ENCODE results near the gene EEF1E1. TPM values are rescaled to one million over a fixed set of nuclear protein-coding genes. Genes with fewer than 3 reads are reported as not detected.

EEF1E1 gene
- polyA plus RNA-seq, 3 donors, result 14.6 to 42.2 (median 26.2) TPM

DNA sequence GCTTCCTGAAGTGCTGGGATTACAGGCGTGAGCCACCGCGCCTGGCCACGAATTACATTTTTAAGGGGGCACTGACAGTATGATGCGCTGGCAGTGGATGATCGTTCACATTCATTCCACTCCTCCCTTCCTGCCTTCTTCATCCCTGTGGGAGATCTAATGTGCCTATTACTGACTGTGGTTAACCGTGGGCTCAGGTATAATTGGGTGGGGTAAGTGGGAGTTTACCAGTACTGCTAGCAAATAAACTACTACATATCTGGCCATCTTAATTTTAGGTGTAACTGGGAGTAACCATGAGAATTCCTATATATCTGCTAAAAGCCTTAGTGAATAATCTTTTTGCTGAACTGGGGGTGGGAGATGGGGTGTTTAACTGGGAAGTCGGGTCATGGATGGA lies 31.6 kb downstream of the EEF1E1 start:
- H3K4me3 Mint-ChIP-seq, result no peak overlapping the region
- H3K9ac ChIP-seq (ENCODE audit: insufficient read depth, low read length, poor library complexity, severe bottlenecking), result no peak overlapping the region
- H2AFZ ChIP-seq (ENCODE audit: insufficient read depth, low read depth, low read length, poor library complexity, severe bottlenecking), result no peak overlapping the region
- no peaks in the 10 kb centered on the region for H3K36me3 ChIP-seq (replicated peaks in 1 of 2; ENCODE audit: control insufficient read depth in 1 of 2, insufficient read depth in 2 of 2, low read length in 2 of 2)
- 98% methylated on average over 4 of the region's 8 CpGs for WGBS (ENCODE audit: insufficient coverage)
- no peaks in the 10 kb centered on the region for H3K9me3 ChIP-seq (replicated peaks in 1 of 2; ENCODE audit: control insufficient read depth in 1 of 2, insufficient read depth in 1 of 2, low read length in 2 of 2)
- TF ChIP-seq, protein P1, sequence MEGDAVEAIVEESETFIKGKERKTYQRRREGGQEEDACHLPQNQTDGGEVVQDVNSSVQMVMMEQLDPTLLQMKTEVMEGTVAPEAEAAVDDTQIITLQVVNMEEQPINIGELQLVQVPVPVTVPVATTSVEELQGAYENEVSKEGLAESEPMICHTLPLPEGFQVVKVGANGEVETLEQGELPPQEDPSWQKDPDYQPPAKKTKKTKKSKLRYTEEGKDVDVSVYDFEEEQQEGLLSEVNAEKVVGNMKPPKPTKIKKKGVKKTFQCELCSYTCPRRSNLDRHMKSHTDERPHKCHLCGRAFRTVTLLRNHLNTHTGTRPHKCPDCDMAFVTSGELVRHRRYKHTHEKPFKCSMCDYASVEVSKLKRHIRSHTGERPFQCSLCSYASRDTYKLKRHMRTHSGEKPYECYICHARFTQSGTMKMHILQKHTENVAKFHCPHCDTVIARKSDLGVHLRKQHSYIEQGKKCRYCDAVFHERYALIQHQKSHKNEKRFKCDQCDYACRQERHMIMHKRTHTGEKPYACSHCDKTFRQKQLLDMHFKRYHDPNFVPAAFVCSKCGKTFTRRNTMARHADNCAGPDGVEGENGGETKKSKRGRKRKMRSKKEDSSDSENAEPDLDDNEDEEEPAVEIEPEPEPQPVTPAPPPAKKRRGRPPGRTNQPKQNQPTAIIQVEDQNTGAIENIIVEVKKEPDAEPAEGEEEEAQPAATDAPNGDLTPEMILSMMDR (IDR thresholded peaks at IDR 0.05), result no peak
- peaks cover 16% of the 10 kb centered on the region in 2 donors for H3K4me1 ChIP-seq (ENCODE audit: control insufficient read depth in 1 of 2, insufficient read depth in 2 of 2, low read length in 2 of 2)
- peaks cover 21% of the 10 kb centered on the region for H3K4me1 Mint-ChIP-seq
- no peaks in the 10 kb centered on the region for H3K9me3 Mint-ChIP-seq
- H3K36me3 Mint-ChIP-seq, result no peaks in the 10 kb centered on the region
- no peaks in the 10 kb centered on the region for H3K27me3 Mint-ChIP-seq (ENCODE audit: low read depth in 3 of 3)
- no peak for DNase-seq
- H3K27me3 ChIP-seq (ENCODE audit: control insufficient read depth in 2 of 2, insufficient read depth in 2 of 2, low read length in 2 of 2), result no peaks in the 10 kb centered on the region
- H3K4me3 ChIP-seq (replicated peaks in 1 of 3; ENCODE audit: low read depth in 2 of 3, low read length in 3 of 3), result no peak overlapping the region
- no peaks in the 10 kb centered on the region for H3K79me2 ChIP-seq (ENCODE audit: insufficient read depth, low read length)
- H4K20me1 ChIP-seq (ENCODE audit: insufficient read depth, low read length), result no peaks in the 10 kb centered on the region
- no peak overlapping the region for H3K4me2 ChIP-seq (replicated peaks; ENCODE audit: extremely low read depth, low read length, poor library complexity, severe bottlenecking)
- intact Hi-C loops (cut with micrococcal nuclease), result no loop called here
- no peak overlapping the region for H3K27ac Mint-ChIP-seq
- H3K27ac ChIP-seq (ENCODE audit: low read depth in 1 of 2, low read length in 2 of 2), result no peak overlapping the region

DNA sequence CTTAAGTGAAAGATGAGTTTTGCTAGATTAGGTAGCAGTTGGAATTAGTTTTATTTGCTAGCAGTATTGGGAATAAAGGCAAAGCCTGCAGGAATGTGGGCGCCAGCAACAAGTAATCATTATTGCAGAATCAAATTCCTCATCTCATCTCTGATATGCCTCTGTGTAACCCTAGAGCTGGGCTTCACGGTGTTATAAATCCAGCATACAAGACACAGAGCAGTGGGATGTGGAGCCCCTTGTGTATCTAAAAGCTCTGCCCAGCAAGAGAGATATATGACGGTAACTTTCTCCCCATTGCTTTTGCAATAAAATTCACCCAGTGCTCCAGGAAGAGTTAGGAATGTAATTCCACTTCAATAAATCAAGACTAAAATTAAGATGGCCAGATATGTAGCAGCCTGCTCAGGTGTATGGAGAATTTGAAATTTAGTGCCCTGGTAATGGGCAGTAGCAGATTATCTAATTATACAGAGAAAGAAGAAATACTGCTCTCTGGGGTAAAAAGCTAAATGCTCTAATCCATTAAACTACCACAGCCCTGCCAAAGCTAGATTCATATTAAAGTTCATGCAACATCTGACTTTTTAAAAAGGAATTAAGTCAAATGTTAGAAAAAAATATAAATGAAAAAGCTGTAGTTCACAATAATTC lies 32.6 kb downstream of the EEF1E1 start:
- WGBS (ENCODE audit: insufficient coverage), result no CpG with 5 or more reads among the region's 3 CpGs
- H3K79me2 ChIP-seq (ENCODE audit: insufficient read depth, low read length), result no peaks in the 10 kb centered on the region
- intact Hi-C loops (cut with micrococcal nuclease), result loop anchor here in 1 of 2 donors (10.0 kb wide), 1 partner anchor 365 kb away; the partner anchor contains the start of gene SLC35B3
- H3K4me3 ChIP-seq (replicated peaks in 1 of 3; ENCODE audit: low read depth in 2 of 3, low read length in 3 of 3), result no peak overlapping the region
- H3K27me3 ChIP-seq (ENCODE audit: control insufficient read depth in 2 of 2, insufficient read depth in 2 of 2, low read length in 2 of 2), result no peaks in the 10 kb centered on the region
- H3K9me3 ChIP-seq (replicated peaks in 1 of 2; ENCODE audit: control insufficient read depth in 1 of 2, insufficient read depth in 1 of 2, low read length in 2 of 2), result no peaks in the 10 kb centered on the region
- DNase-seq, result no peak
- no peaks in the 10 kb centered on the region for H4K20me1 ChIP-seq (ENCODE audit: insufficient read depth, low read length)
- no peak overlapping the region for H3K4me2 ChIP-seq (replicated peaks; ENCODE audit: extremely low read depth, low read length, poor library complexity, severe bottlenecking)
- no peaks in the 10 kb centered on the region for H3K36me3 ChIP-seq (replicated peaks in 1 of 2; ENCODE audit: control insufficient read depth in 1 of 2, insufficient read depth in 2 of 2, low read length in 2 of 2)
- Mint-ChIP-seq H3K27me3 (ENCODE audit: low read depth in 3 of 3) (peaks cover 0 to 2% (median 0%) of the 10 kb centered on the region in 3 donors), H3K27ac (no peak overlapping the region), H3K4me3 (no peak overlapping the region), H3K36me3 (no peaks in the 10 kb centered on the region), H3K4me1 (peaks cover 15% of the 10 kb centered on the region), H3K9me3 (no peaks in the 10 kb centered on the region)
- peaks cover 8 to 10% of the 10 kb centered on the region in 2 donors for H3K4me1 ChIP-seq (ENCODE audit: control insufficient read depth in 1 of 2, insufficient read depth in 2 of 2, low read length in 2 of 2)
- H3K9ac ChIP-seq (ENCODE audit: insufficient read depth, low read length, poor library complexity, severe bottlenecking), result no peak overlapping the region
- no peak overlapping the region for H2AFZ ChIP-seq (ENCODE audit: insufficient read depth, low read depth, low read length, poor library complexity, severe bottlenecking)
- H3K27ac ChIP-seq (ENCODE audit: low read depth in 1 of 2, low read length in 2 of 2), result no peak overlapping the region
- TF ChIP-seq, protein P1 (IDR thresholded peaks at IDR 0.05), result no peak
